C4-2B (cell line): ENCODE data around the gene CDCP2.

ENCODE experiments used
- ZFX ChIP-seq: fragments of 450-650 bp; IDR thresholded peaks from 2 replicates; pipeline ENCODE4 v1.6.1; 2017
- TF ChIP-seq, protein P1 (sequence below): fragments of 450-650 bp; conservative IDR thresholded peaks from 2 replicates; pipeline ENCODE4 v1.5.1; 2017; ENCODE audit warnings: mild to moderate bottlenecking

DNA sequence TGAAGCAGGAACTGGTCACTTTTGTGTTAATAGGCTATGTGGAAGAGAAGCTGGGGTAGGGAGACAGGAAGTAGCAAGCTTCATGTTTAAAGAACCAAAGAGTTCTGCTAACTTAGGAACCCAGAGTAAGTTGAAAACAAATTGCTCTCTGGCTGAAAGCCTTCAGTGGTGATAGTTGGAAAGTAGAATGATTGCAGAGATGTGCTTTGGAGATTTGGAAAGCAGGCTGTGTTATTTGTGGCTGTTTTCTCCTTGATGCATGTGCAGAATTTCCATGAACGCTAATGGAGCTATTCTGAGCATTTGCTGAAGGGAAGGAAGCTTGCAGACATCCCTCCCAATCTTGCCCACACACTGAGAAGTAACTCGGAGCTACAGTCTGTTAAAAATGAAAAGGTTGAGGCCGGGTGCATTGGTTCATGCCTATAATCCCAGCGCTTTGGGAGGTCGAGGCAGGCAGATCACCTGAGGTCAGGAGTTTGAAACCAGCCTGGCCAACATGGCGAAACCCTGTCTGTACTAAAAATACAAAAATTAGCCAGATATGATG, 53.7 kb downstream of the CDCP2 start:
- TF ChIP-seq, protein P1, sequence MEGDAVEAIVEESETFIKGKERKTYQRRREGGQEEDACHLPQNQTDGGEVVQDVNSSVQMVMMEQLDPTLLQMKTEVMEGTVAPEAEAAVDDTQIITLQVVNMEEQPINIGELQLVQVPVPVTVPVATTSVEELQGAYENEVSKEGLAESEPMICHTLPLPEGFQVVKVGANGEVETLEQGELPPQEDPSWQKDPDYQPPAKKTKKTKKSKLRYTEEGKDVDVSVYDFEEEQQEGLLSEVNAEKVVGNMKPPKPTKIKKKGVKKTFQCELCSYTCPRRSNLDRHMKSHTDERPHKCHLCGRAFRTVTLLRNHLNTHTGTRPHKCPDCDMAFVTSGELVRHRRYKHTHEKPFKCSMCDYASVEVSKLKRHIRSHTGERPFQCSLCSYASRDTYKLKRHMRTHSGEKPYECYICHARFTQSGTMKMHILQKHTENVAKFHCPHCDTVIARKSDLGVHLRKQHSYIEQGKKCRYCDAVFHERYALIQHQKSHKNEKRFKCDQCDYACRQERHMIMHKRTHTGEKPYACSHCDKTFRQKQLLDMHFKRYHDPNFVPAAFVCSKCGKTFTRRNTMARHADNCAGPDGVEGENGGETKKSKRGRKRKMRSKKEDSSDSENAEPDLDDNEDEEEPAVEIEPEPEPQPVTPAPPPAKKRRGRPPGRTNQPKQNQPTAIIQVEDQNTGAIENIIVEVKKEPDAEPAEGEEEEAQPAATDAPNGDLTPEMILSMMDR: no peak
- no peak for TF ChIP-seq ZFX
